BJ (cell line): ENCODE measurements around the gene TMEM139. TPM values are rescaled to one million over a fixed set of nuclear protein-coding genes. Genes with fewer than 3 reads are reported as not detected.

Experiments used
- CTCF ChIA-PET: fragments of 350-600 bp; formaldehyde crosslinking; extraction: SDS; loops from one replicate; lab custom pipeline; 2021; ENCODE audit warnings: antibody characterized with exemption, inconsistent platforms; lab: Yijun Ruan, JAX
- POLR2A ChIA-PET: fragments of 300-600 bp; sonication (Branson Sonifier 250); formaldehyde crosslinking; extraction: SDS; loops from one replicate; lab custom pipeline; 2021; ENCODE audit warnings: antibody characterized with exemption; lab: Charles Lee
- DNase-seq: peaks from one replicate; pipeline ENCODE4 v3.0.0-alpha.2; 2011; ENCODE audit warnings: low read depth
- H3K27me3 ChIP-seq: 2 replicates; pipeline ENCODE4 v1.6.0; 2011; ENCODE audit warnings: low read length; ENCODE audit not compliant: control insufficient read depth, insufficient read depth
- H3K36me3 ChIP-seq: 2 replicates; pipeline ENCODE4 v1.5.1; 2011; ENCODE audit warnings: low read length; ENCODE audit not compliant: control insufficient read depth, insufficient read depth
- H3K4me3 ChIP-seq: 2 replicates; pipeline ENCODE4 v1.5.1; 2011; ENCODE audit warnings: low read depth, mild to moderate bottlenecking, control low read depth, low read length
- CTCF ChIP-seq: IDR thresholded peaks from 2 replicates; pipeline ENCODE4 v1.5.1; 2011; ENCODE audit warnings: low read depth, mild to moderate bottlenecking, control low read depth, inconsistent platforms, low read length, moderate library complexity; ENCODE audit not compliant: insufficient read depth
- polyA plus RNA-seq: library from polyadenylated mRNA; depleted of rRNA; stranded (reverse); fragments of >200 nt; gene quantifications from 2 replicates; pipeline ENCODE4 v1.2.3, GENCODE V29; 2011

Gene TMEM139
- polyA plus RNA-seq, 1 experiment: 0.11 TPM

GRCh38 chr7:143281529-143281928 is 3.2 kb upstream of the TMEM139 start:
- TF ChIP-seq CTCF: no peak
- no peaks in the 10 kb centered on the region for H3K27me3 ChIP-seq
- H3K36me3 ChIP-seq: no peaks in the 10 kb centered on the region
- DNase-seq: no peak
- POLR2A ChIA-PET: no interaction called here
- CTCF ChIA-PET: interaction anchor here (1.1 kb wide), 1 partner anchor 99 kb away, joined by 3 read pairs; no protein-coding TSS in a partner anchor
- no peak overlapping the region for H3K4me3 ChIP-seq

- ChIA-PET CTCF (interaction anchor here (1.1 kb wide), 1 partner anchor 98 kb away, joined by 3 read pairs; no protein-coding TSS in a partner anchor), POLR2A (no interaction called here)
- Histone ChIP-seq H3K4me3 (no peak overlapping the region), H3K36me3 (no peaks in the 10 kb centered on the region), H3K27me3 (no peaks in the 10 kb centered on the region)
- TF ChIP-seq CTCF: no peak
- no peak for DNase-seq
Observed at GRCh38 chr7:143282124-143282523, 2.6 kb upstream of the TMEM139 start.

GRCh38 chr7:143283381-143283780 is 1.4 kb upstream of the TMEM139 start:
- H3K36me3 ChIP-seq: no peaks in the 10 kb centered on the region
- no peaks in the 10 kb centered on the region for H3K27me3 ChIP-seq
- DNase-seq: no peak
- POLR2A ChIA-PET: no interaction called here
- no peak overlapping the region for H3K4me3 ChIP-seq
- CTCF ChIA-PET: no interaction called here
- no peak for TF ChIP-seq CTCF

- TF ChIP-seq CTCF: no peak
- Histone ChIP-seq H3K36me3 (no peaks in the 10 kb centered on the region), H3K4me3 (no peak overlapping the region), H3K27me3 (no peaks in the 10 kb centered on the region)
- CTCF ChIA-PET: interaction anchor here (1.9 kb wide), 1 partner anchor 14 kb away, joined by 5 read pairs; no protein-coding TSS in a partner anchor
- no peak for DNase-seq
- POLR2A ChIA-PET: no interaction called here
Observed at GRCh38 chr7:143285470-143285778, 666 bp downstream of the TMEM139 start.

GRCh38 chr7:143285806-143286521 is 1.2 kb downstream of the TMEM139 start:
- CTCF ChIA-PET: interaction anchor here (1.9 kb wide), 1 partner anchor 13 kb away, joined by 5 read pairs; no protein-coding TSS in a partner anchor
- Histone ChIP-seq H3K36me3 (no peaks in the 10 kb centered on the region), H3K4me3 (no peak overlapping the region), H3K27me3 (no peaks in the 10 kb centered on the region)
- POLR2A ChIA-PET: no interaction called here
- TF ChIP-seq CTCF: no peak
- DNase-seq: no peak
